MCF 10A (cell line): ENCODE results near the gene AIRE. TPM values are rescaled to one million over a fixed set of nuclear protein-coding genes. Genes with fewer than 3 reads are reported as not detected.

Experiments
- BruUV-seq: library from RNA; stranded (reverse); fragments of 400-500 nt; replicated peaks from 2 replicates; lab custom pipeline; 2021; lab: Mats Ljungman, UMichigan
- CTCF ChIA-PET: fragments of 300-600 bp; sonication (Branson Sonifier 250); formaldehyde crosslinking; extraction: SDS; loops from one replicate; lab custom pipeline; 2021; ENCODE audit warnings: antibody characterized with exemption, inconsistent platforms; lab: Yijun Ruan, JAX
- POLR2A ChIA-PET: fragments of 300-600, 350-650 bp; sonication (Branson Sonifier 250); formaldehyde crosslinking; extraction: SDS; loops from one replicate; lab custom pipeline; 2020; ENCODE audit warnings: antibody characterized with exemption, inconsistent platforms; lab: Yijun Ruan, JAX
- DNase-seq: peaks from one replicate; pipeline ENCODE4 v3.0.0-alpha.2; 2018; ENCODE audit not compliant: unreplicated experiment
- H3K27ac Mint-ChIP-seq: one replicate; pipeline ENCODE4 v1.8.0; 2022; ENCODE audit warnings: mild to moderate bottlenecking, low read depth, mixed read lengths; ENCODE audit not compliant: unreplicated experiment
- H3K27me3 Mint-ChIP-seq: one replicate; pipeline ENCODE4 v1.8.0; 2022; ENCODE audit warnings: mixed read lengths; ENCODE audit not compliant: insufficient read depth, unreplicated experiment
- H3K36me3 Mint-ChIP-seq: one replicate; pipeline ENCODE4 v1.8.0; 2022; ENCODE audit warnings: mild to moderate bottlenecking, moderate library complexity, mixed read lengths; ENCODE audit not compliant: insufficient read depth, unreplicated experiment
- H3K4me1 Mint-ChIP-seq: one replicate; pipeline ENCODE4 v1.8.0; 2022; ENCODE audit warnings: mixed read lengths; ENCODE audit not compliant: insufficient read depth, unreplicated experiment
- H3K4me3 Mint-ChIP-seq: one replicate; pipeline ENCODE4 v1.8.0; 2022; ENCODE audit warnings: mild to moderate bottlenecking, moderate library complexity, mixed read lengths; ENCODE audit not compliant: unreplicated experiment
- H3K9me3 Mint-ChIP-seq: one replicate; pipeline ENCODE4 v1.8.0; 2022; ENCODE audit warnings: mixed read lengths; ENCODE audit not compliant: unreplicated experiment
- intact Hi-C: fragments of 100-400 bp; cut with micrococcal nuclease; formaldehyde crosslinking; loops from 2 replicates; pipeline ENCODE4 v1.14.1; 2022
- total RNA-seq: library from RNA; stranded (reverse); gene quantifications from 2 replicates; pipeline ENCODE4 v1.2.3, GENCODE V29; 2022
- TF ChIP-seq, protein P1 (sequence below): fragments of 200-600 bp; IDR thresholded peaks from one replicate; pipeline ENCODE4 v1.8.0; 2022; ENCODE audit warnings: antibody characterized with exemption, mild to moderate bottlenecking; ENCODE audit not compliant: unreplicated experiment

Gene AIRE
- total RNA-seq, 1 experiment from 2014 or later: not detected

DNA sequence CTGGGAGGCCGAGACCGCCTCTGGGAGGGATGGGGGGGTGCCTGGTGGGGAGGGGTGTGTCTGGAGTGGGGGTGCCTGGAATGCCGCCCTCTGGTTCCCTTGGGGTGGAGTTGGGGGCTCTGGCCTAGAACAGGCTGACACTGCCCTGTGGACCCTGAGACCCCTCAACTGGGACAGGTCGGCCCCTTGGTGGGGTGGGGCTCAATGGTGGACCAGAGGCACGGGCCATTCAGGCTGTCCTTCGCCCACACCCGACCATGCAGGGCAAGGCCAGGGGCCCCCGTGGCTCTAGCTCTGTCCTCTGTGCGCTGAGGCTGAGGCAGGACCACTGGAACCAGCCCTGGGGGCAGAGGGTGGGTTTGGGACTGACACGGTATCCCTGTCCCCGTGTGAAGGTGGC is 28.9 kb downstream of the AIRE start:
- POLR2A ChIA-PET: interaction anchor here (0.5 kb wide), 1 partner anchor 24 kb away, joined by 3 read pairs; the partner anchor contains the start of gene CFAP410
- no TSS peak for BruUV-seq
- CTCF ChIA-PET: interaction anchor here (0.6 kb wide), 1 partner anchor 803 kb away, joined by 3 read pairs; no protein-coding TSS in a partner anchor

DNA sequence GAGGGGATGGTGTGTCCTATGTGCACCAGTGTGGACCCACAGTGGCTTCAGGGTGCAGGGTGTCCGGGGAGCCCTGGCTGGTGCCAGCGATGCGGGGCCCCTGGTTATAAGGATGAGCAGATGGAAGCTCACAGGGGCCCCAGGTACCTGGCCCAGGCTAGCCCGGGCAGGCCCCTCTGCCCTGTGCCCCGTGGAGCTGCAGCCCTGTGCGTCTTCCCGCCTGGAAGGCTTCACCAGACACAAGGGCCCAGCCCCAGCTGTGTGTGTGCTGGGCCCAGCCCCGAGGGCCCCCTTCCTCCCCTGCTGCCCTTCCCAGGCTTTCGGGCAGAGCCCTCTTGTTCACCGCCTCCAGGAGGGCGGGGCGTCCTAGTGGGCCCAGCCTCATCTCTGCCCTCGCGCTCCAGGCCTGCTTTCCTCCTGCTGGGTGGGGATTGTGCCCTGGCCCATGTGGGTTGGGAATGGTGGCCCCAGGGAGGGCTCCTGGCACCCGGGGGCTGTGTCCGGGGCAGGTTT is 30.1 kb downstream of the AIRE start:
- CTCF ChIA-PET: no interaction called here
- H3K27ac Mint-ChIP-seq: no peak overlapping the region
- BruUV-seq: no TSS peak
- DNase-seq: no peak
- H3K4me3 Mint-ChIP-seq: no peak overlapping the region
- intact Hi-C loops: no loop called here
- TF ChIP-seq, protein P1, sequence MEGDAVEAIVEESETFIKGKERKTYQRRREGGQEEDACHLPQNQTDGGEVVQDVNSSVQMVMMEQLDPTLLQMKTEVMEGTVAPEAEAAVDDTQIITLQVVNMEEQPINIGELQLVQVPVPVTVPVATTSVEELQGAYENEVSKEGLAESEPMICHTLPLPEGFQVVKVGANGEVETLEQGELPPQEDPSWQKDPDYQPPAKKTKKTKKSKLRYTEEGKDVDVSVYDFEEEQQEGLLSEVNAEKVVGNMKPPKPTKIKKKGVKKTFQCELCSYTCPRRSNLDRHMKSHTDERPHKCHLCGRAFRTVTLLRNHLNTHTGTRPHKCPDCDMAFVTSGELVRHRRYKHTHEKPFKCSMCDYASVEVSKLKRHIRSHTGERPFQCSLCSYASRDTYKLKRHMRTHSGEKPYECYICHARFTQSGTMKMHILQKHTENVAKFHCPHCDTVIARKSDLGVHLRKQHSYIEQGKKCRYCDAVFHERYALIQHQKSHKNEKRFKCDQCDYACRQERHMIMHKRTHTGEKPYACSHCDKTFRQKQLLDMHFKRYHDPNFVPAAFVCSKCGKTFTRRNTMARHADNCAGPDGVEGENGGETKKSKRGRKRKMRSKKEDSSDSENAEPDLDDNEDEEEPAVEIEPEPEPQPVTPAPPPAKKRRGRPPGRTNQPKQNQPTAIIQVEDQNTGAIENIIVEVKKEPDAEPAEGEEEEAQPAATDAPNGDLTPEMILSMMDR: no peak
- POLR2A ChIA-PET: interaction anchor here (0.7 kb wide), 1 partner anchor 7 kb away, joined by 3 read pairs; no protein-coding TSS in a partner anchor
- H3K4me1 Mint-ChIP-seq: no peaks in the 10 kb centered on the region
- H3K27me3 Mint-ChIP-seq: no peaks in the 10 kb centered on the region
- H3K36me3 Mint-ChIP-seq: peaks cover 19% of the 10 kb centered on the region
- no peaks in the 10 kb centered on the region for H3K9me3 Mint-ChIP-seq

More for the DNA sequence above, 28.9 kb downstream of the AIRE start:
- H3K27ac Mint-ChIP-seq: no peak overlapping the region
- peaks cover 13% of the 10 kb centered on the region for H3K36me3 Mint-ChIP-seq
- intact Hi-C loops: no loop called here
- no peak overlapping the region for H3K4me3 Mint-ChIP-seq
- TF ChIP-seq, protein P1: no peak
- no peak for DNase-seq
- no peaks in the 10 kb centered on the region for H3K9me3 Mint-ChIP-seq
- no peaks in the 10 kb centered on the region for H3K27me3 Mint-ChIP-seq
- no peaks in the 10 kb centered on the region for H3K4me1 Mint-ChIP-seq

DNA sequence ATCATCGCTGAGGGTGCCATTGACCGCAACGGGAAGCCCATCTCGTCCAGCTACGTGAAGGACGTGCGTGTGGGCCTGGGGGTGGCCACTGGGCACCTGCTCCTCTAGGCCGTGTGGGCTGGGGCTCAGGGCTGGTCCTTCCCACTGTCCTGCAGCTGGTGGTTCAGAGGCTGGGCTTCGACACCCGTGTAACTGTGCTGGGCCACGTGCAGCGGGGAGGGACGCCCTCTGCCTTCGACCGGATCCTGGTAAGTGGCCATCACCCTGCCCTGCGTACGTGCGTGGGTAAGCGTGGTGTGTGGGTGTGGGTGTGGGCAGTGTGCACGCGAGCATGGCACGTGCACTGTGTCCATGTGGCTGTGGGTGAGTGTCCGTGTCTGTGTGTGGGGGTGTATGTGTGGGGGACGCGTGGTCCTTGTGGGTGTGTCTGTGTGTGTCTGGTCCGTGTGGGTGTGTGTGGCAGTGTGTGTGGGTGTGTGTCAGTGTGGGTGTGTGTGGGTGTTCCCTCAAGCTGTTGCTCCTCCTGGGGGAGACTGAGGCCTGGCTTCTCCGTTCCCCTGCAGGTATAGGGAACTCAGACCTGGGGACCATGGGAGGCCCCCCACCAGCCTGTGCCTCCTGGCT is 30.7 kb downstream of the AIRE start:
- DNase-seq: no peak
- Mint-ChIP-seq H3K9me3 (no peaks in the 10 kb centered on the region), H3K27ac (no peak overlapping the region), H3K4me1 (no peaks in the 10 kb centered on the region), H3K36me3 (peaks cover 13% of the 10 kb centered on the region), H3K27me3 (no peaks in the 10 kb centered on the region), H3K4me3 (no peak overlapping the region)
- TF ChIP-seq, protein P1: no peak
- ChIA-PET POLR2A (no interaction called here), CTCF (no interaction called here)
- intact Hi-C loops: no loop called here
- BruUV-seq: no TSS peak

DNA sequence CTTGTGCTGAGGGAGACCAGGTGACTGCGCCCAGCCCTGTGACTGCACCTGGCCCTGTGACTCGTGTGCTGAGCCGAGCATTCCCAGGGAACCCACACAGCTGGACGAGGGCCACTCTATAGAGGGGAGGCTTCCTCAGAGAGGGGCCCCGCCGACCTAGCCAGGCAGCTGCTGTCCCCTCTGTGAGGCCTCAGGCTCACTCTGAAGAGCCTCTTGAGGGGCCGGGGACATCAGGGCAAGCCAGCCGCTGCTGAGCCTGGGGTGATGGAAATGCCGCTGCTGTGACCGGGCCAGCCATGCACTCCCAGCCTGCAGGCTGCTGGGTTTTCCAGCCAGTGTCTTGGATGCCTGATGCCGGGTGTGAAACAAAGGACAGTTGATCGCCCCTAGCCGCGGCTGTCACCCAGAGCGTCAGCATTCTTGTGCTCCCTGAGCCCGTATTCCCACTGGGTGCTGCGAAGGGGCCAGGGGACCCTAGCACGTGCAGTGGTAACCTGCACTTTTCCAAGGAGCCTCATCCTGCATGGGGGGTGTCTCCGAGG is 31.6 kb downstream of the AIRE start:
- BruUV-seq: no TSS peak
- Mint-ChIP-seq H3K9me3 (no peaks in the 10 kb centered on the region), H3K4me1 (no peaks in the 10 kb centered on the region), H3K27ac (no peak overlapping the region), H3K27me3 (no peaks in the 10 kb centered on the region), H3K36me3 (peaks cover 12% of the 10 kb centered on the region), H3K4me3 (no peak overlapping the region)
- TF ChIP-seq, protein P1: no peak
- DNase-seq: no peak
- POLR2A ChIA-PET: no interaction called here
- intact Hi-C loops: no loop called here
- CTCF ChIA-PET: interaction anchor here (1.4 kb wide), 1 partner anchor 12 kb away, joined by 3 read pairs; no protein-coding TSS in a partner anchor
